Endometrium (tissue), 2 donors: Measurements from ENCODE around the gene FAM186B.

Experiments used
- FAIRE-seq: peaks from 2 replicates; lab custom pipeline; 2012; peaks lifted over from hg19 to GRCh38; lab: Jason Lieb, UNC
- donor health status: control.
- donor health status: control.

The FAM186B gene

DNA sequence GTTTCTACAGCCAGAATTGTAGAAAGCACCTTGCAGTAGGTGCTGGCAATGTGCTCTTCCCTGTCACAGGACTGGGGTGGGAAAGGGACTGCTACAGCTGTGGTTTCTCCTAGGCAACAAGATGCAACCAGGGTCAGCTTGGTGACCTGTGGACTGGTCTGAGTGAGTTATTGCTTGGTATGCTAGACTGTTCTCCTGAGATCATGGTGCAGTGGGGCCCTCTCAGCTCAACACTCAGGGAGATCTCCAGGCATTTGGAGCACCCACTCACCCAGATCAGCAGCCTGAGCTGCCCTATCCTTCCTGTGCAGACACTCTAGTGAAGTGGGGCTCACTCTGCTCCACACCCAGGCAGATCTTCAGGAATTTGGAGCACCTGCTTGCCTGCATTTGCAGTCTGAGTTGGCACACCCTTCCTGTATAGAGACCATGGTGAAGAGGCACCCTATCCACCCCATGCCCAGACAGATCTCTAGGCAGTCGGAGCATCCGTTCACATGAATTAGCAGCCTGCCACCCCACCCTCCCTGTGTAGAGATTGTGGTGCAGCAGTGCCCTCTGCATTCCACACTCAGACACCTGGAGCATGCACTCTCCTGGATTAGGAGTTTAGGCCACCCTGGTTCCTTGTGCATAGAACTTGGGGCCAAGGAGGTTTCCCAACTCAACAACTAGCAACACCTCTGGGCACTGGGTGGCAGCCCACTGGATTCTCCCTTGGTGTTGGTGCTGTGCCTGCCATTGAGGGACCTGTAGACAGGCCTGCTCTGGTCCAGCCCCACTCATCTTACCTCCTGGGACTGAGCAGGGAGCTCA, 3.8 kb upstream of the FAM186B start:
- FAIRE-seq = no peak

DNA sequence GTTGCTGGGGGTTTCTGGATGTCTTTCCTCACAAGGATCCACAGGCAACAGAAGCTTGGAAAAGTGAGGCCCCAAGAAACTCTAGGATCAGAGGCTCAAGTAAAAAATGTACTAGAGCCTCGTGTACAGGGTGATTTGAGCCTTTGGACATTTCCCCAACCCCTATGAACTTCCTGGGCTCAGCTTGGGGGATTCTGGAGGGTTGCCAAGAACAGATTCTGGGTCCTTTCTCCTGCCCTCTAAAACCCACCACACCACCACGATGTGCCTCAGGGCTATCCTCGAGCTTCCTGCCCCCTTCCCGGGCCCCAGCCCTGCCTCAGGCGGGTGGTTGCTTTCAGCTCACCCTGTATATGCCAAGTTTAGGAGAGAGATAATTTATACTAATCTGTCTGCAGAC, 583 bp downstream of the FAM186B start:
- FAIRE-seq = no peak

DNA sequence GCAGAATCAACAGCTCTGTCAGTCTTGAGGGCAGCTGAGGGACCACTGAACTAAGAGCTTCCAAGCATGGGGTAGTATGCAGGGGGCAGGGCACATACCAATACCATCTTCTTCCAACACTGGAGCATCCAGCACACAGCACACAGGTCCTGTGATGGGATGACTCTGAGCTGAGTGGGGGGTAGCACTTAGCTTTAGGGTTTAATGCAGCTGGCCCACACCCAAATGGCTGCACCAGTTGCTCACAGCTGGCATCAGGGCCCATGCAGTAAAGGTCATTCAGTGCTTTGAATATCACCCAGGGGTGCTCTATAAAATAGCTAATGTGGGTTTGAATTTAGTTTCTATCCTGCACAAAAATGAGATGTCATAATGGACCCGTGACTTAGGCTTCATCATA, 1.7 kb downstream of the FAM186B start:
- FAIRE-seq = no peak

DNA sequence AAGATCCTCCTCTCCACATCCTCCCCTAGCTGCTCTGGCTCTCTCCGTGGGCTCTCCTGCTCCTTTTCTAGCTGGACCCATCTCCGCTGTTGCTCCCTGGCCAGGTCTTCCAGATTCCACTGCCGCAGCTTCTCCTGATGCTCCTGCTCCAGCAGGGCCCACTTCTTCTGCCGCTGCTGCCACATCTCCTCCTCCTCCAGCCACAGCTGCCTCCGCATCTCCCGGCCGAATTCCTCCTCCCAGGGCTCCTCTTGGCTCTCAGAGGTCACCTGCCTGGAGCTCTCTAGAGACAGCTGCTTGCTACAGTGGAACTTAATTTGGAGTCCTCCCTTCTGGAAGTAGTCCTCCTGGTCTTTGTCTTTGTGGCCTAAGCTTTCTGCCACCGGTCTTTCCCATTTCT, 5.5 kb downstream of the FAM186B start:
- FAIRE-seq = no peak

DNA sequence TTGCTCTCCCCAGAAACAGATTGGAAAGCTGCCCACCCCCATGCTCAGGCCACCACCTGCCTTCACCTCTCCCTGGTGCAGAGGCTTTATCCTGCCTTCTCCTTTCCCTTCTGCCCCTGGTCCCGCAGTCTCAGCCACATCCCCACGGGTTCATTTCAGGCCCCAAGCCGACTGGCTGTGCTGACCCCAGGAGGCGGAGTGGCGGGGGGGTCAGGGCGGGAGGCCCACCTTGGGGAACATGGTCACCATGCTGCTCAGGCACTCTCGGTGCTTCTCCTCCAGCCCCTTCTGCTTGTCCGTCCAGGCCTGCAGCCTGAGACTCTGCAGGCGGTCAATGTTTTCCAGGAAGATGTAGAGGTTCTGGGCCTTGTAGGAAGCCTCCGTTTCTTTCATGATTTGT, 6.9 kb downstream of the FAM186B start:
- FAIRE-seq = no peak

DNA sequence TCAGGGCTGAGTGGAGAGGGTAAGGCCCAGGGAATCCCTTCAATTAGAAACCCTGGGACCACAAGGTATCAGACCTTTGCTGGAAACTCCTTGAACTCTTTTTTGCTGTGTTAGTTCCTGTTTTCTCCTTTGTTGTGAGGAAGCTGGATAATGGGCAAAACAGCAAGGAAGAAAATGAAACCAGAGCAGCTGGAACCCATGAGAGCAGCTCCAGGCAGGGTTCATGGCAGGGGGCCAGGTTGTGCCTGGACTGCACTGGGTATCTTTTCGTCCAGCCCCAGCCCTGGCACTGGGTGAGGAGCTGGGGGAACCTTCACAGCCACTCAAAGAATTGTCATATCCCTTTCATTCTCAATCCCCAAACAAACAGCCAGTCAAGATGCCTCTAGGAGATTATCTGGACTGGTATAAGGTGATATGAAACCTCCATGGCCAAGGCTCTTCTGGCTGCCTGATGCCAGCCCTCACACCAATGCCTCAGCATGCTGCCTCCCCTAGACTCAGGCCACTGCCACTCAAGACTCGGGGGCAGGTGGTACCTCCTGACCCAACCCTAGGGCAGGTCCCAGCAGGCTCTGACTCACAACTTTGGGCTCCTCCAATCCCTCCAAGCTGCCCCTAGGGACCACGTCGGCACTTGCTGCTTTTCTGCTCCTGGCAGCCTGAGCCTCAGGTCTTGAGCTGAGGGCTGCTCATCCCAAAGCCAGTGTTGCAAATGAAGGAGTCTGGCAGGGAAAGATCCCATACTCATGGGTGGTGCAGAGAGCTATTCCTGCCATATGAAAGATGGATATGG, 16.5 kb downstream of the FAM186B start:
- no peak for FAIRE-seq

DNA sequence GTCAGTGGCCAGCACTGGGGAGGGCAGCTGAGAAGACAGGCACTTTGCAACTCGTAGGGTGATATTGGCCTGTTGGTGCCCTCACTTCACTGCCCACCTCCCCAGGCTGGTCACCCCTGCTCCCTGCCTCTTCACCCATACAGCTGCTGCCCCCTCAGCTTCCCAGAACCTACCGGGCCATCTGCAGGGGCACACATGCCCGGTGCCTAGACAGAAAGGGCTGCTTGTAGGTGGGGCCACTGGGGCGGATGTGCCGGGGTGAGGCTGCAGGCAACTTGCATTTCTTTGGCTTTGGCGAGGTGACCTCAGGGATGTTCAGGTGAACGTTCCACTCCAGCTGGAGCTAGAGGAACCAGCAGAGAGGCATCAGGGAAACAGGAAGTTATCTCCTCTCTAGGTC, 17.2 kb downstream of the FAM186B start:
- FAIRE-seq = no peak

DNA sequence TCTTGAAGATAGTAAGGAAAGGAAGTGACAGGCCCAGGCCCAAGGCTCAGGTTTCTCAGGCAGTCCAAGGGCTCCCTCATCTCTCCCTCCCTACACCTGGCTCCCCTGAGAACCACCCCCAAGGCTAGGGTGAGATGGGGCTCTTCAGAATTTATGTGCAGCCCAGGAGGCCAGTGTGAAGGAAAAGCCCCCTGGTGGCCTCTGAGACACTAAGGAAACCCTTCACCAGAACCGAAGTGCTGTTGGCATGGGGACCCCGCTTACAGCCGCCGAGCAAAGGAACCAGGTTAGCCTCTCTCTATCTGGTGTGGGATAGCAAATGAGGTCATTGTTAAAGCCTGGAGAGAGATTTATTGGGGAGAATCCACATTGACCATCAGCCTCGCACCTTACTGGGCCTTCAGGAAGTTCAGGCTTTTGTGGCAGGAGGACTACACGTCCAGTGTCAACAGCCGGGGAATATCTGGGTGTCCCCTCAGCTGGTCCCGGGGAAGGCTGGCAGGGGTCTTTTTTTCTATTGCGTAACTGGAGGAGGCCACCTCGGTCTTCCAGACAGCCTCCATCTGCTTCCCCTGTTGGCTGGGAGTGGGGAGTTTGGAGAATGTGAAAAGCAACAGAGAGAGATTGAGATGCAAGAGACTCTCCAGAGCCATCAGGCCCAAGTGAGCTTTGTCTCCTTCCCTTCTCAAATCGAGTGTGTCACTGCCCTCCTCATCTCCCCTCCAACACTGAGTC, 18.1 kb downstream of the FAM186B start:
- FAIRE-seq = no peak

DNA sequence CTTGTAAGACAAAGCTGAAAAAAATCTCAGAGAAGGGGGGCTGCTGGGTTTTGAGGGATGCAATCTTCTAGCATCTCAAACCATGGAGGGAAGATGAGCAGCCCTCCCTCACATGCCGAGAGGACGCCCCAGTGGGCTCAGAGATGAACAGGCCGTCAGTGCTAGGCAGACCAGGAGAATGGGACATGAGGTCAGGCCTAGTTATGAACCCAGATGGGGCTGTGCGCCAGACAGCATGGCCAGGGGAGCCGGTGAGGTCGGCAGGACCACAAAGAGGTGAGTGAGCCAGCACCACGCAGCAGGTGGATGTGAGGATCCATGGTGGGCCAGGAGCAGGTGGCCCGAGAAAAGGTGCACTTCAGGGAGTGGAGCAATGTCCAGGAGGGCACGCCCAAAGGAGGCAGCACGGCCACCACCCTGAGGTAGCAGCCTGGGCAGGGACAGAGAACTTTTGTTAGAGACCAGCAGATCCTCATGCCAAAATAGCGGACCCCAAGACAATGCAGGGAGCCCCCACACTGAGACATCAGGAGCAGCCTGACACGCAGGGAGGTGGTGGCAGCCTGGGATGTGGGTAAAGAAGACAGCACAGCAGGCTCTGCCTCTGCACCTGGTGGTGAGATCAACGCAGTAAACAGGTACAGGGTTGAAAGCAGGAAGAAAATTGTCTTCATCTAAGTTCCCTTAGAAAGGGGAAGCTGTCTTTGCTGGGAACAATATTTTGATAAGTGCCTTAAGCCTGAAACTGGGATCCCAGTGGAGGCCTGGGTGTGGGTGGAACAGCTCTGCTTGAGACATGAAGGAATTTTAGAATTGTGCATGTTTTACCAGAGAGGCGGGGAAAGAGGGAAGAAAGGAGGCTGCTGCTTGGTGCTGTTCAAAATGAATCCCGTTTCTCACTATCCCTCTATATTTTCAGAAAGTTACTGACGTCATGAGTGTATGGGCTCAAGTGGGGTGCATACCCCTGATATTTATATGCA, 19.7 kb downstream of the FAM186B start:
- no peak for FAIRE-seq

DNA sequence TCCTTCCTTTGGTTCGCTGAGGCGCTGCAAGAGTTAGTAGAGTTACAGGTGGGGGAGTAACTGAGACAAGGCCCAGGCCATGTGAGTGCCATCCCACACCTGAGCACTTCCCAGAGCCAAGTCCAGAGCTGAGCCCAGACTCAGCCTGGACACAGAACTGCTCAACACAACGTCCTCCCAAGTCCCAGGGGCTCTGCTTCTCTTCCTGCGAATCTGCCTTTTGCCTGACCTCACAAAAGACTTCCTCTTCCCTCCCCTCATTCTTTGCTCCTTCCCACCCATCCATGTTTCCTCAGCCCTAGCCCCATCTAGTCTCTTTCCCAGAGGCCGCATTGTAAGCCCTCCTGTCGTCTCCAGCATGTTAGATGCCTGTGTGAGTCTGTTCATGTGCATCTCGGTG, 20.8 kb downstream of the FAM186B start:
- FAIRE-seq = no peak

DNA sequence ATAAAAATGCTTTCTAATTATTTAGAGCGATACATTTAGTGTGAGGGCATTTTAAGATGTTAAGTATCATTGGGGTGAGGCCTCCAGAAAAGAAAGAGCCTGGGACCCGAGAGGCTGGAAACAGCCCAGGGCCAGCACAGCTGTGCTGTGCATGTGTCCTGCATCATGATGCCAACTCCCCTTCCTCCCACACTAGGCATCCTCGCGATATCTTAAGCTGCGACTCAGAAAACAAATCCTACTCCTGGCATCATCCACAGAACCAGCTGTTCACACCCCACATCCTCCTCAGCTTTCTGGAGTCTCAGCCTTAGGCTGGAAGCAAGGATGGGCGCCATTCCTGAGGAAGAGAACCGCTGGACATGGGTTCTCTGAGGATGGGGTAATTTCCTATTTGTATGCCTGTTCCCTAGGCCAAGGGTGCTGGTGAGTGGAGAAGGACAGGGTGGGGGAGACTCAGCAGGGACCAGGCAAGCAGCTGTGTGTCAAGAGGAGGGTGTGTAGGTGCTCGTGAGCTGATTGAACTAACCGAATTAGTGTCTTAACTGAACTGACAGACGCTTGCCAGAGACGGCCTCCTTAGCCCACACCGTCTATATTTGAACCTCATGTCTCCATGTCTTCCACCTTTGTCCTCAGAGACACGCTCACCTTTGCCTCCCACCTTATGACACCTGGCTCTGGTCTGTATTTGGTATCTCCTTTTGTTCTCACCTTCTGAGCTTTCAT, 21.9 kb downstream of the FAM186B start:
- no peak for FAIRE-seq

DNA sequence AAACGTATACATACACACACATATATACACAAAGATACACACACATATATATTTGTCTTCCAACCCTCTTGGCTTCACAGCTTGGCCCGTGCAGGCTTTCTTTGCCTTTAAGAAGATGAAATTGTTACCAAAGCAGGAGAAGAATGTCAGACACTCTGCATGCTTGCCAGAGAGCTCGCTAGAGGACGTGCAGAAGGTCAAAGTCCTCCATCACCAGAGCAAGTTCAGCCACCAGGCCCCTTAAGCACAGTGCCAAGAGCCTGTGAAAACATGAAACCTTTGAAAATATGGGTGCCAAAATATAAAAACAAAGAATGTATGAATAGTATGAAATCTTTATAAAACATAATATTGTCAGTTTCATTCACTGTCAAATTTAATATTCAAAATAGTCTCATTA, 22.6 kb downstream of the FAM186B start:
- no peak for FAIRE-seq

DNA sequence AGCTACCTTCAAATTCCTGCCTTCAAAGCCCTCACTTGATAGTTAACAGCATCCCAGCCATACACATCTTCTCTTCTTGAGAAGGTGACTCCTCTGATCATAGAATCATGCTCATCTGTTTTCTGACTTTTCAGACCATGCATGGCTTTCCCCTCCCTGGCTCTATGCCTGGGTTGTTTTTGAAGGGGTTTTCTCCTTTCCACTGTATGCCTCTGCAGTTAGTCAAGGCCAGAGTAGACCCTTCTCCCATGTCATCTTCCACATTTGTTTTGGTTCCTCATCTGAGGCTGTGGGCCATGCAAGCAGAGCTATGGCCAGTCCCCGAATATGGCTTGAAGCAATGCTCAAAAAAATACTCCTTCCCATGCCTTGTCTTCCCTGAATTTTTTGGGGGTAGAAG, 23.2 kb downstream of the FAM186B start:
- FAIRE-seq = no peak

DNA sequence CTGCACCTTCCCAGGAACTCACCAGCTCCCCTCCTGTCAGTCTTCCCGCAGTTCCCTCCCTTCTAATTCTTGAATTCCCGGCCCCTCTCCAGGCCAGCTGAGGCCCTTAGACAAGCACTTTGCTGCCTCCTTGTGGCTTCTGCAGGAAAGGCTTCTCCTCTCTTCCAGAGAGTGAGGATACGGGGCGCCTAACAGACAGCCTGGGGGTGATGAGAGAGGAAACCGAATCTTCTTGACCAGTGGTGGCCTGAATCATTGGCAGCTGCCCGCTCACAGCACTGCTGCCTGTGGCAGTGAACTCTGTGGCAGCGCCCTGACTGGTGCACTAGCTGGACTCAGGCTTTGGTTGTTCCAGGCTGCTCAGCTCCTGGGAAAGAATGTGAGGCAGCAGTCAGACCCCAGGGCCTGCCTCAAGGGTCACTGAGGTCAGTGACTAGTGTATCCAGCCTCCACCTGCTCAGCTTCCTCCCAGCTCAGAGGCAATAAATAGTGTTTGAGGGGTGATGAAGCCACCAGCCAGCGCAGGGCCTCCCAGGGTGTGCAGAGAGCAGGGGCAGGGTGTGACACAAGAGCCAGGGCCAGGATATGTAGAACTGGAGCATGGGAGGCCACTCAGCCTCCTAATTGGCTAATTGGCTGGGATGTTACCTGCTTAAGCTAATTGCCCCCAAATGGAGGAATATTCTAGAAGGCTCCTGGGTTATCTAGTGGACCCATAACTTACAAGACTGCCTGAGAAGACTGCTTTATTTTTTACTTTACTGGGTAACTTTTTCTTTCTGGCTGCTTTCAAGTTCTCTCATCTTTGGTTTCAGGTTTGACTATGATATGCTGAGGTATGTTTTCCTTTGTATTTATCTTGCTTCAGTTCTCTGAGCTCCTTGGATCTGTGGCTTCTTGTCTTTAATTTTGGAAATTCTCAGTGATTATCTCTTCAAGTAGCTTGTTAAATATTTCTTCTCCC, 24.6 kb downstream of the FAM186B start:
- no peak for FAIRE-seq

DNA sequence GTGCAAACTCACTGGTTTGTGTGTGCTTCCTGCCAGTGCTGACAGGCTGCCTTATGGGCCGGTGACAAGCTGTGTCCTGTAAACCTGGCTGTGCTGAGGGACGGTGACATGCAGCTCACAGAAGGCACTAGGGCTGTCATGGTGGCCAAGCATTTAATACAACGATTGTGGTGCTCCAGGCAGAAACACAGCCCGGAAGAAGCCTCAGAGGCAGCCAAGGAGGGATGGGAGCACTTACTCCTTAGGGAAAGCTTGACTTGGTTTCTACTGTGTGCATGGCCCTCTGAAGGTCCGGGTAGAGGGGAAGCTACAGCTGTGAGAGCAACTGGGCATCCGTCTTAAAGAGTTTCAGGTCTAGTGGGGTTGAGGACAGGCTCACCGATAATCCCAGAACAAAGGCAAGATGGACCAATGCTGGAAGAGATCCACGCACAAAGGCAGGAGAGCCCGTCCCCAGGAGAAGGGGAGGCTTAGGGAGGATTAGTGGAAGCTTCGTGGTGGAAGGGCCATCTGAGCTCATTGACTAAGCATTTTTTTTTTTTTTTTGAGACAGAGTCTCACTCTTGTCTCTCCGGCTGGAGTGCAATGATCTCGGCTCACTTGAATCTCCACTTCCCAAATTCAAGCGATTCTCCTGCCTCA, 26.8 kb downstream of the FAM186B start:
- FAIRE-seq = no peak

DNA sequence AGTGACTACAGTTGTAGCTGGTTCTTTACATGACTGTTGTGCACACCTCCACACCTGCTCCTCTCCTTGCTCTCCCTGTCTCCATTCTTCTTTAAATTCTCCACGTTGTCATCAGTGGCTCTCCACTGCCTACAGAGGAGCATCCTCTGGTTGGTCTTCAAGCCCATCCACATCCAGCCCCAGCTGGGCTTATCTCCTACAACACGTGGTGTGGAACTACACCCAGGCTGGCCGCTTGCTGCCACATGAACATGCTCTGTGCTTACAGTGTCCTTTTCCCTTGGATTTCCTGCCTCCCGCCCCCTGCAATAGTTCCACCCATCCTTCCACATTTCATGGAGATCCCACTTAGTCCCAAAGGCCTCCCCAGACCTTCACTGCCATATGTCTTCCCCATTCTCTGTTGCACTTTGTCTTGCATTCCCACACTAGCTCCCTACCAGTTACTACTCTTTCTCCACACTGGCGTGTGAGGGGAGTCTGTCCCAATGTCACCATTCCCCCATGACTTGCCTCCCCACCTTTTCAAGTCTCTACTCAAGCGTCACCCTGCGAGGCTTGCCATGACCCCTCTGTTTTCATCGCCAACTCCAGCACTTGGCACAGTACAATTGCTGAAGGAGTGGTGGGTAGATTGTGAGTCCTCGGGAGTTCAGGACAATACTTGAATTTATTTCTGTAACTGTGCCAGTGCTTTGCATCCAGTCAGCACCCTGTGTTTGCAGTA, 27.7 kb downstream of the FAM186B start:
- FAIRE-seq = no peak

DNA sequence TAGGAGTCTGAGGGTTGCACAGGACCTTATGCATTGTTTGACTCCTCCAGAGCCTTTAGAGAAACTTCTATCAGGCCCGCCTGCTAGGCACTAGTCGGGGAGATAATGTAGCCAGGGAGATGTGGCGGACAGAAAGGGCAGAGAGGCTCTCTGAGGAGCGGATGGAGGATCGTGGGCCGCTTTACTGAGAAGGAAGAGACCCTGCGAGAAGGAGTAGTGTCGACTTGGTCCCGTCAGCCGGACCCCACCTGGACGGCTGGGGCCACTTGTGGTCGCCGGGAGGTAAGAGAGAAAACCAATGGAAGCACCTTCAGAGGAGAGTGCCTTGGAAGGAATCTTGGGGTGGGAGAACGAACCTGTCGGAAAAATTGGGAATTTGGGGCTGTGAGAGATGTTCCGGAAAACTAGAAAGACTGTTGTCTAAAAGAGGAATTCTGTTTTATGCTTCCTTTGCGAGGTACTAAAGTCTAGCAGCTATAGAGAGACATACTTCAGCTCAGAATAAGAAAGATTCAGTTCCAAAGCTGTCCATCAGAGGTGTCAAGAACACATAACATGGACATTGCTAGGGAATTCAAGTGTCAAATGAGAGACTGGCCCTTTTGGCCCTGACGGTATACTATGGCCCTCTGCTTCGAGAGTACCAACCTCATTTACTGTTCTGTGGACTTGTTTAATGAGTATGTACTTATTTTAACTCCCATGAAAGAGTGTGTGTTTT, 36.8 kb downstream of the FAM186B start:
- no peak for FAIRE-seq
